GM19452 (cell line): ENCODE data around the gene C7orf57.
"Not testable (repeated sequence)": the region's sequence is repeated elsewhere in the genome, so short reads cannot be mapped to it uniquely, and the experiment has no call there.

Source experiments
- ATAC-seq: cut with Tn5 transposase; IDR thresholded peaks from one replicate; pipeline ENCODE4 v1.9.1; 2021; ENCODE audit not compliant: unreplicated experiment

C7orf57 gene

DNA sequence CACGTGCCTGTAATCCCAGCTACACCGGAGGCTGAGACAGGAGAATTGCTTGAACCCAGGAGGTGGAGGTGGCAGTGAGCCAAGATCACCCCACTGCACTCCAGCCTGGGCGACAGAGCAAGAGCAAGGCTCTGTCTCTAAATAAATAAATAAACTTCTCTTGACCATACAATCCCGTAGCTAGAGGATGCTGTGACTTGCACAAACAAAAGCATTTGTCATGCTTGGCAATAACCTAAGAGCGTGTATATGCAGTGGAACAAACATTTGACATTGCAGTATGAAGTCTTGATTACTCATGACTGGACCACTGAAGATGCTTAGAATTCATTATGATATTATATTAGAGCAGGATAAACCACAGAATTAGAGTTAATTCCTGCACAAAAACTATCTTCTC, 1.4 kb upstream of the C7orf57 start:
- ATAC-seq = no peak

GRCh38 chr7:48035967-48036478, 680 bp downstream of the C7orf57 start:
- ATAC-seq = no peak

- no peak for ATAC-seq
Observed at GRCh38 chr7:48038815-48039506, 3.6 kb downstream of the C7orf57 start.

GRCh38 chr7:48040944-48041652, 5.8 kb downstream of the C7orf57 start:
- no peak for ATAC-seq

- ATAC-seq = no peak
Observed at GRCh38 chr7:48041653-48041970, 6.3 kb downstream of the C7orf57 start.

DNA sequence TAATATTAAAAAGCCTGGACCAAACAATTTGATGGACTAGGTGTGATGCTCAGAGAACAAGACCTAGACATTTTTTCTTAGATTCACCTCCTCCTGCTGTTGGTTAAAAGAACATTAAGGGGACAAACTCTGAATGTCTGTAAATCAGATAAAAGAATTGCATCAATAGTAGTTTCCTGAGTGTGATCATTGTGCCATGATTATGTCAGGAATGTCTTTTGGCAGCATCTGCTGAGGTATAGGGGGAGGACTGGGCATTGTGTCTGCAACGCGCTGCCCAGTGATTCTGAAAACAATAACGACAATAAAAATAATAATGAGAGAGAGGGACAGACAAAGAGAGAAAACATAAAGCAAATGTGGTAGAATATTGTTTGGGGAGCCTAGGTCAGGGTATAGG, 6.9 kb downstream of the C7orf57 start:
- no peak for ATAC-seq

DNA sequence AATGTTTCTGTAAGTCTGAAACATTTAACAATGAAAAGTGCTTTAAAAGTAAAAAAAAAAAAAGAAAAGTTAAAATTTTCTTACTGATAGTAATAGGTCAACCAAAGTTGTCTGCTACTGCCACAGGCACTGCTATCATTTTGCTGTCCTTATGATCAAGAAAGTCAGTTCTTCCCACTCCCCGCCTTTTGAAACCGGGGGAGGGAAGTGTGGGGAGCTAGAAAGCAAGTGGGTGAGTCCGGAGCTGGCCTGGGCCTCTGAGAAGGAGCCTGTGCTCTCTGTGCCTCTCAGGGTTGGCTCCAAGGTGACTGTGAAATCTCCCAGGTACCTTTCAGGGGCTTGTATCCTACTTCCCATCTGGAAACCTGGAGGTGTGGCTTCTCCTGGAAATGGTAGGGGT, 7.3 kb downstream of the C7orf57 start:
- no peak for ATAC-seq

DNA sequence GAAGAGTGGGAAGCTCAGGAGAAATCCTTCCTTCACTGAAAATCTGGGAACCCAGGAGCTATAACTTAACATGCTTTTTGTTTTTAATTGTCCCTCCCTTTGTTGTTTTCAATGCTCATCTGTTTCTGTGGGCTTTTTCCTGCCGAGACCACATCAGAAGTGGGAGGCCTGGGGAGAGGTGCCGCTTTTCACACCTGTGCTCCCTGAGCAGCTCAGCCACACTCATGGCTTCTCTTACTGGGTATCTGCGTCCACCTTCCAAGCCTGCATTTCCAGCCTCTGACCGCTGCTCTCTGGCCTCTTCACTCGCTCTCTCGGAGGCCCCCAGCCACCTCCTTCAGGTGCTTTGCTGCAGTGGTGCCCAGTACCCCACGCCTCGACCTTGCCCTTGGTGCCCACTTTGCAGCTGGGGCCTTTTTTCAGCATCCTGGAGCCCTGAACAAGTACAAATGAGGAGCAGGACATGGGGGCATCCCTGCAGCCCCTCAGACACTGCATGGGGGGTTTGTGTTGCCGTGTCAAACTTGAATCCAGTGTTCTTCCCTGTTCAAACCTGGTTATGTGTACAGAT, 9.9 kb downstream of the C7orf57 start:
- ATAC-seq = no peak

GRCh38 chr7:48046458-48046857, 11.1 kb downstream of the C7orf57 start:
- no peak for ATAC-seq

DNA sequence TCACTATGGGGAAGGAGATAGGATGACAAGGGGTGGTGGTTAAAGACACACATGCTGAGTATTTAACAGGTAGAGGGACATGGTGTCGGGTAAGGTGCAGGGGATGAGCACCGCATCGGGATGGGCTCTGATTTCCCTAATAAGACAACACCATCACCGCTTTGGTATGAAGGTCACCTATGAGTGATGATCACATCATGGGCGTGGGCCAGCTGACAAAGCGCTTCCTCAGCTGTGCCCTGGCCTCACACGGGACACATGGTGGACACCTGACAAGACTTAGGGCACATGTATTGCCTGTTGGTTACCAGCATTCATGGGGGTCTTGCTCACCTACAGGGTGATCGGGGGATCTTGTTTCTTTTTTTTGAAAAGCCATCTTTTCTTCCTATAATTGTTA, 12.8 kb downstream of the C7orf57 start:
- ATAC-seq = no peak

DNA sequence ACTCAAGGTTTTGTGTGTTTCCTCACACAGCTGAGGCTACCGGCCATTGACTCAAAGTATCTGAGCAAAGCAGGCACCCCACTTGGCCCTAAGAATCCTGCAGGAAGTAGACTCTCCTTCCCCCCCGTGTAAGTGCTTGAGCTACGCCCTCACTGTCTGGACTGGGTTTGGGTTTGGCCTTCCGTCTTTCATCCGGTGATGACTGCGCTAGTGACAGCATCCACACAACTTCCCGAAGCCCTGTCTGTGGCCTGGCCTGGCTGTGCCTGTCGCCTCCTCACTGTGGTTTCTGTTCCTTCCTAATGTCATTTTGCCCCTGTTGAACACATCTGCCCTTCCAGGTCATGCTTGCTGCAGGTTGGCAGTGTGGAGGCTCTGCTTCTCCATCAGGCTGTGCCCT, 14.5 kb downstream of the C7orf57 start:
- no peak for ATAC-seq

- peak; percentile 84 for ATAC-seq
Observed at GRCh38 chr7:48052748-48053147, 17.4 kb downstream of the C7orf57 start.

DNA sequence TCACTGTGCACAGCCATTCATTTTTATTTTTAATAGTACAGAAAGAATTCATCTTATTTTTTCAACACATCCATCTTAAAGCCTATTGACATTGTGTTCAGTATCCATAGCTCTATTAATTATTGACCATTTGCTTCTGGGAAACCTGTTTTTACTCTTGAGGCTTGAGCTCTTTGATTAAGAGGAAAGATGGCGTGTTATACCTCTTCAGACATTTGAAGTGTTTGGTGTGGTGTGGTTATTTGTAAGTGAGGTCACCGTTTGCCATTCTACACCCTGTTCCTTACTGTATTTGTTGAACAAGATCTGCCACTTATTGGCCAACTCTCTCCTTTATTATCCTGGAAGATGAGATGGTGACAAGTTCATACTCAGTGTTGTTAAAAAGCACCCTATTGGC, 18.4 kb downstream of the C7orf57 start:
- ATAC-seq = no peak

GRCh38 chr7:48058990-48059389, 23.6 kb downstream of the C7orf57 start:
- ATAC-seq = no peak

DNA sequence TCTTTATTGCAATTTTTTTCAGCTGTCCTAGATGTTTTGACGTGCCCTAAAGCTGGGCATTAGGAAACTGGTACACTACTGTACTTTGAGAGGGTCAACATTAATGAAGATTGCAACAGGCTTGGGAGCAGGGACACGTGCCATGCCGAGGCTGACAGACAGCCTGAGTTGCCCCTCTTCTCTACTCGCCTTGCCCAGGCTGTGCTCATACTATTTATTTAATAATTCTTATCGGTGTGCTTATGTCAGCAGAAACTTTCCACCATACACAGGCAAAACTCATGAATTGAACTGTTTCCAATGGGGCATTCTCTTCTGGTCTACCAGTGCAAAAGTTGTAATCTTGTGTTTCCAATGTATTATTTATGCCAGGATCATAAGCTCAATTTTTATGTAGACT, 24.4 kb downstream of the C7orf57 start:
- no peak for ATAC-seq

GRCh38 chr7:48063985-48064384, 28.6 kb downstream of the C7orf57 start:
- no peak for ATAC-seq

DNA sequence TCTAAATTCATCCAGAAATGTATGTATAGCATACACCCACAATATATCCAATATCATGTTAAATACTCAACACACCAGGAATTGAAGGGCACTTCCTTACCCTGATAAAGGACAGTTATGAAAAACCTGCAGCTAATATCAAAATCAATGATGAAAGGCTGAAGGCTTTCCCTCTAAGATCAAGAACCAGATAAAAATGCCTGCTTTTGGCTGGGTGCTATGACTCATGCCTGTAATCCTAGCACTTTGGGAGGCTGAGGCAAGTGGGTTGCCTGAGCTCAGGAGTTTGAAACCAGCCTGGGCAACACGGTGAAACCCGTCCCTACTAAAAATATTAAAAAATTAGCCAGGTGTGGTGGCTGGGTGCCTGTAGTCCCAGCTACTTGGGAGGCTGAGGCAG, 32.1 kb downstream of the C7orf57 start:
- ATAC-seq = no peak

GRCh38 chr7:48074204-48074654, 38.9 kb downstream of the C7orf57 start:
- ATAC-seq = no peak

DNA sequence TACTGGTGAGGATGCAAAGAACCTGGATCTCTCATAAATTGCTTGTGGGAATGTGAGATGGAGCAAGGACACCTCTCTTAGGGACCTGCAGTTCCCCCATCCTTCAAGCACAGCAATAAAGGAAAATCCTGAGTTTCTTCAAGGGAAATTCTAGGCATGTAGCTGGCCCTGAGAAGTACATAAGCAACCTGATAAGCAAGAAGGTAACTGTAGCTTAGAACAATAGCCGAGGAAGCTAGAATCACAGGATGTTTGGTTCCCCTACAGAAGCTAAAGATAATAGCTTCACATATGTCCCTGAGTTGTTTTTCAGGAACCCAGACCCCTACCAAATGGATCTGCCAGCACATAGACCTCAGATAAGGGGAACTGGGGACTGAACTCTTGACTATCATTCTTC, 42.1 kb downstream of the C7orf57 start:
- no peak for ATAC-seq

- ATAC-seq = no peak
Observed at GRCh38 chr7:48078470-48078869, 43.1 kb downstream of the C7orf57 start.

- not testable (repeated sequence) for ATAC-seq
Observed at GRCh38 chr7:48082378-48082777, 47.0 kb downstream of the C7orf57 start.

DNA sequence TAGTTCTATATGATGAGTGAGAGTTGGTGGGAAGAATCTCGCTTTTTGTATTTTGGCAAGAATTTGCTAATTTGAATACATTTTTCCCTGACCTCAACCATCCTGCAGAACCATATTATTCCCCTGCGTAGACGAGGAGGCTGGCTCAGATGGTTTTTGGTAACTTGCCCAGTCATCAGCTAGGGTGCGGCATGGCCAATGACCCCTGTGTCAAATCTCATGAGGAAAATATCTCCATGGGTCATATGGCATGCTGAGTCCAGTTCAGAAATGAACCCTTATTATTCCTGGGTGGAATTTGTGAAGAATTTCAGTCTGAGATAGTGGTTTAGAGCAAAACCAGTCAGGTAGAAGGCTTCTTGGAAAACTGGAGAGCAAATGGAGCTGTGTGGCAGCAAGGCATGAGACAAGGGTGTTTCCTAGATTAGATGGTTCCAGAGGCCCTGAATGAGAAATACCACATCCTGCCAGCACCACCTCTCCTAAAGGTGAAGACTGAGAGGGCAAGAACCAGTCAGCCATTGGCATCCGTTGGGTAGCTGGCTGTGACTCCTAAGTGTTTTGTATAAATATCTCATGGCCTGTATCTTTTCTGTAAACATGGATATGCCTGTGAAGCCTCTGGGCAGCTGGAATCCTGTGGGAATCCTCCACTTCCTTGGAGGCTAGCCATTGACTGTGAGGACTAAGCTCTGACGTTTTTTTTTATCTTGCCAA, 47.9 kb downstream of the C7orf57 start:
- no peak for ATAC-seq
